ENCODE results near the gene EMP1. TPM values are rescaled to one million over a fixed set of nuclear protein-coding genes. Genes with fewer than 3 reads are reported as not detected.

Gene EMP1
- total and polyA plus RNA-seq, 2 donors (not counting 1 experiment from before 2014, with no cell fraction given) = 53.5 to 437 TPM

- no peak for DNase-seq (ENCODE audit: low read depth in 2 of 2)
- no peaks in the 10 kb centered on the region for H4K20me1 ChIP-seq (ENCODE audit: control insufficient read depth, extremely low read depth, insufficient read depth, low read length)
- H3K36me3 ChIP-seq (ENCODE audit: control insufficient read depth, insufficient read depth, low read length) = no peaks in the 10 kb centered on the region
- H3K4me3 ChIP-seq (replicated peaks in 1 of 4; ENCODE audit: control extremely low read depth in 1 of 4, insufficient read depth in 1 of 4, low read depth in 3 of 4, low read length in 4 of 4) = no peak overlapping the region
- H3K4me2 ChIP-seq (ENCODE audit: extremely low read depth, insufficient read depth, low read length) = no peak overlapping the region
- H3K27me3 ChIP-seq (ENCODE audit: control insufficient read depth, insufficient read depth, low read length) = no peaks in the 10 kb centered on the region
- H3K79me2 ChIP-seq (ENCODE audit: control insufficient read depth, insufficient read depth, low read length) = no peaks in the 10 kb centered on the region
- TF ChIP-seq EZH2 (IDR thresholded peaks at IDR 0.05; ENCODE audit: low read length, missing control alignments) (no peak), CTCF (conservative IDR thresholded peaks at IDR 0.05 in 1 of 2, IDR thresholded peaks at IDR 0.05 in 1 of 2; ENCODE audit: low read depth in 1 of 2, low read length in 2 of 2) (no peak)
- no peaks in the 10 kb centered on the region for H3K9me3 ChIP-seq (ENCODE audit: control insufficient read depth, insufficient read depth, low read depth, low read length)
- H3K4me1 ChIP-seq (ENCODE audit: control insufficient read depth, extremely low read depth, insufficient read depth, low read length) = peaks cover 3% of the 10 kb centered on the region
- H3K27ac ChIP-seq (ENCODE audit: insufficient read depth, low read length) = no peak overlapping the region
- H2AFZ ChIP-seq (ENCODE audit: low read length) = no peak overlapping the region
- no peak overlapping the region for H3K9ac ChIP-seq (ENCODE audit: insufficient read depth, low read length)
These were observed 55.0 kb downstream of the EMP1 start for GRCh38 chr12:13251521-13251920.

GRCh38 chr12:13252024-13252423 lies 55.5 kb downstream of the EMP1 start:
- Histone ChIP-seq H3K4me2 (ENCODE audit: extremely low read depth, insufficient read depth, low read length) (no peak overlapping the region), H3K36me3 (ENCODE audit: control insufficient read depth, insufficient read depth, low read length) (no peaks in the 10 kb centered on the region), H2AFZ (ENCODE audit: low read length) (no peak overlapping the region), H3K27me3 (ENCODE audit: control insufficient read depth, insufficient read depth, low read length) (no peaks in the 10 kb centered on the region), H3K79me2 (ENCODE audit: control insufficient read depth, insufficient read depth, low read length) (no peaks in the 10 kb centered on the region), H3K9me3 (ENCODE audit: control insufficient read depth, insufficient read depth, low read depth, low read length) (no peaks in the 10 kb centered on the region), H3K4me3 (replicated peaks in 1 of 4; ENCODE audit: control extremely low read depth in 1 of 4, insufficient read depth in 1 of 4, low read depth in 3 of 4, low read length in 4 of 4) (no peak overlapping the region), H3K4me1 (ENCODE audit: control insufficient read depth, extremely low read depth, insufficient read depth, low read length) (peaks cover 3% of the 10 kb centered on the region), H4K20me1 (ENCODE audit: control insufficient read depth, extremely low read depth, insufficient read depth, low read length) (no peaks in the 10 kb centered on the region), H3K9ac (ENCODE audit: insufficient read depth, low read length) (no peak overlapping the region), H3K27ac (ENCODE audit: insufficient read depth, low read length) (no peak overlapping the region)
- DNase-seq (ENCODE audit: low read depth in 2 of 2) = no peak
- no peak for TF ChIP-seq CTCF (conservative IDR thresholded peaks at IDR 0.05 in 1 of 2, IDR thresholded peaks at IDR 0.05 in 1 of 2; ENCODE audit: low read depth in 1 of 2, low read length in 2 of 2)
- no peak for TF ChIP-seq EZH2 (IDR thresholded peaks at IDR 0.05; ENCODE audit: low read length, missing control alignments)

- H3K4me2 ChIP-seq (ENCODE audit: extremely low read depth, insufficient read depth, low read length) = no peak overlapping the region
- H3K79me2 ChIP-seq (ENCODE audit: control insufficient read depth, insufficient read depth, low read length) = no peaks in the 10 kb centered on the region
- peaks cover 3% of the 10 kb centered on the region for H3K4me1 ChIP-seq (ENCODE audit: control insufficient read depth, extremely low read depth, insufficient read depth, low read length)
- H3K4me3 ChIP-seq (replicated peaks in 1 of 4; ENCODE audit: control extremely low read depth in 1 of 4, insufficient read depth in 1 of 4, low read depth in 3 of 4, low read length in 4 of 4) = no peak overlapping the region
- H3K27me3 ChIP-seq (ENCODE audit: control insufficient read depth, insufficient read depth, low read length) = no peaks in the 10 kb centered on the region
- no peak for DNase-seq (ENCODE audit: low read depth in 2 of 2)
- no peak overlapping the region for H3K9ac ChIP-seq (ENCODE audit: insufficient read depth, low read length)
- H4K20me1 ChIP-seq (ENCODE audit: control insufficient read depth, extremely low read depth, insufficient read depth, low read length) = no peaks in the 10 kb centered on the region
- no peaks in the 10 kb centered on the region for H3K36me3 ChIP-seq (ENCODE audit: control insufficient read depth, insufficient read depth, low read length)
- H3K9me3 ChIP-seq (ENCODE audit: control insufficient read depth, insufficient read depth, low read depth, low read length) = no peaks in the 10 kb centered on the region
- H2AFZ ChIP-seq (ENCODE audit: low read length) = no peak overlapping the region
- TF ChIP-seq CTCF (conservative IDR thresholded peaks at IDR 0.05 in 1 of 2, IDR thresholded peaks at IDR 0.05 in 1 of 2; ENCODE audit: low read depth in 1 of 2, low read length in 2 of 2) = no peak
- no peak for TF ChIP-seq EZH2 (IDR thresholded peaks at IDR 0.05; ENCODE audit: low read length, missing control alignments)
- H3K27ac ChIP-seq (ENCODE audit: insufficient read depth, low read length) = no peak overlapping the region
These were observed 56.1 kb downstream of the EMP1 start for GRCh38 chr12:13252616-13253015.
